Hepatocyte (in vitro differentiated cells): ENCODE results near the gene RBM14. TPM values are rescaled to one million over a fixed set of nuclear protein-coding genes. Genes with fewer than 3 reads are reported as not detected.
"Not testable (repeated sequence)": the region's sequence is repeated elsewhere in the genome, so short reads cannot be mapped to it uniquely, and the experiment has no call there.

Experiments
- DNase-seq: peaks from one replicate; pipeline ENCODE4 v3.0.0-alpha.2; 2016; ENCODE audit warnings: low spot score
- H2AFZ ChIP-seq: fragments of 200-600 bp; sonication (generic); 2 replicates; pipeline ENCODE4 v1.6.0; 2016; ENCODE audit warnings: antibody characterized with exemption, mild to moderate bottlenecking
- H3K27ac ChIP-seq: fragments of 200-600 bp; sonication (generic); 2 replicates; pipeline ENCODE4 v1.5.1; 2016; ENCODE audit warnings: mild to moderate bottlenecking
- H3K27me3 ChIP-seq: fragments of 200-600 bp; sonication (generic); 2 replicates; pipeline ENCODE4 v1.6.1; 2016
- H3K36me3 ChIP-seq: fragments of 200-600 bp; sonication (generic); replicated peaks from 2 replicates; pipeline ENCODE4 v1.5.1; 2016; ENCODE audit warnings: low read depth; ENCODE audit not compliant: insufficient read depth
- H3K4me1 ChIP-seq: fragments of 200-600 bp; sonication (generic); 2 replicates; pipeline ENCODE4 v1.5.1; 2016; ENCODE audit warnings: mild to moderate bottlenecking, moderate library complexity; ENCODE audit not compliant: insufficient read depth
- H3K4me2 ChIP-seq: fragments of 200-600 bp; sonication (generic); 2 replicates; pipeline ENCODE4 v1.6.0; 2016
- H3K4me3 ChIP-seq: fragments of 200-600 bp; sonication (generic); 2 replicates; pipeline ENCODE4 v1.5.1; 2016; ENCODE audit warnings: mild to moderate bottlenecking
- H3K79me2 ChIP-seq: fragments of 200-600 bp; sonication (generic); 2 replicates; pipeline ENCODE4 v1.6.0; 2017; ENCODE audit warnings: mild to moderate bottlenecking
- H3K9me2 ChIP-seq: fragments of 200-600 bp; sonication (generic); replicated peaks from 2 replicates; pipeline ENCODE4 v1.6.0; 2017; ENCODE audit warnings: mild to moderate bottlenecking; ENCODE audit not compliant: insufficient read depth
- H3K9me3 ChIP-seq: fragments of 200-600 bp; sonication (generic); 2 replicates; pipeline ENCODE4 v1.5.1; 2016; ENCODE audit warnings: low read depth, mild to moderate bottlenecking
- H4K20me1 ChIP-seq: fragments of 200-600 bp; sonication (generic); 2 replicates; pipeline ENCODE4 v1.6.0; 2016; ENCODE audit warnings: mild to moderate bottlenecking; ENCODE audit not compliant: insufficient read depth, poor library complexity, severe bottlenecking
- CTCF ChIP-seq: fragments of 200-600 bp; sonication (generic); IDR thresholded peaks from 2 replicates; pipeline ENCODE4 v1.5.1; 2016; ENCODE audit warnings: antibody characterized with exemption, mild to moderate bottlenecking; ENCODE audit not compliant: poor library complexity
- EZH2 ChIP-seq: fragments of 200-600 bp; sonication (generic); IDR thresholded peaks from 2 replicates; pipeline ENCODE4 v1.6.1; 2016; ENCODE audit warnings: antibody characterized with exemption, mild to moderate bottlenecking, borderline replicate concordance
- EZH2phosphoT487 ChIP-seq: fragments of 200-600 bp; sonication (generic); IDR thresholded peaks from one replicate; pipeline ENCODE4 v1.6.1; 2018; ENCODE audit warnings: antibody characterized with exemption, mild to moderate bottlenecking, low read depth, moderate library complexity; ENCODE audit not compliant: unreplicated experiment, severe bottlenecking
- WGBS: methylation state at CpG from one replicate; pipeline ENCODE4 v1.1.6; 2016; ENCODE audit warnings: low lambda C conversion rate; ENCODE audit errors: missing lambda C conversion rate; 5-methylcytosine and 5-hydroxymethylcytosine counted together
- polyA plus RNA-seq: library from polyadenylated mRNA; unstranded; fragments of >200 nt; fragmentation: Nextera tagmentation; extraction: Ambion mirVana; gene quantifications from 2 replicates; pipeline ENCODE4 v1.2.1, GENCODE V29; 2016
- total RNA-seq: library from RNA; depleted of rRNA; stranded (reverse); fragments of >200 nt; gene quantifications from 2 replicates; pipeline ENCODE4 v1.2.3, GENCODE V29; 2014

Gene RBM14
- total and polyA plus RNA-seq, 2 experiments from 2014 or later = 29.5 to 70.7 TPM

- 28% methylated on average over 25 of the region's 25 CpGs for WGBS
- no peaks in the 10 kb centered on the region for H3K36me3 ChIP-seq
- H3K79me2 ChIP-seq = no peaks in the 10 kb centered on the region
- H3K27me3 ChIP-seq = no peaks in the 10 kb centered on the region
- H2AFZ ChIP-seq = no peak overlapping the region
- no peak overlapping the region for H3K27ac ChIP-seq
- no peak for TF ChIP-seq EZH2phosphoT487
- peak; percentile 71 for TF ChIP-seq CTCF
- TF ChIP-seq EZH2 = no peak
- H3K9me2 ChIP-seq = no peaks in the 10 kb centered on the region
- H3K4me3 ChIP-seq = no peak overlapping the region
- no peaks in the 10 kb centered on the region for H3K9me3 ChIP-seq
- no peaks in the 10 kb centered on the region for H4K20me1 ChIP-seq
- H3K4me2 ChIP-seq = no peak overlapping the region
- no peaks in the 10 kb centered on the region for H3K4me1 ChIP-seq
- DNase-seq = peak; percentile 85
These were observed 37.3 kb upstream of the RBM14 start for GRCh38 chr11:66579017-66579606.

- Histone ChIP-seq H2AFZ (no peak overlapping the region), H3K9me2 (no peaks in the 10 kb centered on the region), H4K20me1 (no peaks in the 10 kb centered on the region), H3K4me2 (no peak overlapping the region), H3K27ac (no peak overlapping the region), H3K9me3 (no peaks in the 10 kb centered on the region), H3K4me1 (no peaks in the 10 kb centered on the region), H3K4me3 (no peak overlapping the region), H3K36me3 (no peaks in the 10 kb centered on the region), H3K79me2 (no peaks in the 10 kb centered on the region), H3K27me3 (no peaks in the 10 kb centered on the region)
- no peak for TF ChIP-seq CTCF
- no peak for TF ChIP-seq EZH2phosphoT487
- TF ChIP-seq EZH2 = no peak
- no peak for DNase-seq
- WGBS = 85% methylated on average over 5 of the region's 5 CpGs
These were observed 35.6 kb upstream of the RBM14 start for GRCh38 chr11:66580803-66581202.

- TF ChIP-seq EZH2phosphoT487 (no peak), EZH2 (no peak), CTCF (no peak)
- Histone ChIP-seq H3K9me2 (no peaks in the 10 kb centered on the region), H2AFZ (no peak overlapping the region), H3K79me2 (no peaks in the 10 kb centered on the region), H3K9me3 (no peaks in the 10 kb centered on the region), H4K20me1 (no peaks in the 10 kb centered on the region), H3K27me3 (no peaks in the 10 kb centered on the region), H3K27ac (no peak overlapping the region), H3K4me2 (no peak overlapping the region), H3K4me1 (no peaks in the 10 kb centered on the region), H3K4me3 (no peak overlapping the region), H3K36me3 (no peaks in the 10 kb centered on the region)
- 81% methylated on average over 3 of the region's 3 CpGs for WGBS
- no peak for DNase-seq
These were observed 35.2 kb upstream of the RBM14 start for GRCh38 chr11:66581261-66581660.

- H3K4me3 ChIP-seq, H3K4me1 ChIP-seq, H3K9me2 ChIP-seq, DNase-seq, H2AFZ ChIP-seq, H3K9me3 ChIP-seq, H3K36me3 ChIP-seq, H3K27me3 ChIP-seq, H4K20me1 ChIP-seq, H3K79me2 ChIP-seq, H3K4me2 ChIP-seq: not testable (repeated sequence)
- WGBS = 37% methylated on average over 3 of the region's 3 CpGs
- H3K27ac ChIP-seq = peak overlapping the region; percentile 61
These were observed 33.8 kb upstream of the RBM14 start for GRCh38 chr11:66582565-66583147.

- not testable (repeated sequence) for H3K27me3 ChIP-seq, H3K36me3 ChIP-seq, H3K4me3 ChIP-seq, H3K4me2 ChIP-seq, DNase-seq, H3K9me3 ChIP-seq, H3K9me2 ChIP-seq, H3K79me2 ChIP-seq, H2AFZ ChIP-seq, H4K20me1 ChIP-seq, H3K4me1 ChIP-seq, H3K27ac ChIP-seq
- WGBS = 100% methylated on average over 1 of the region's 1 CpG
These were observed 31.0 kb upstream of the RBM14 start for GRCh38 chr11:66585447-66585846.
